CD4-positive, alpha-beta T cell (primary cell): ENCODE results near the gene KAZALD1. TPM values are rescaled to one million over a fixed set of nuclear protein-coding genes. Genes with fewer than 3 reads are reported as not detected.

Experiments
- ATAC-seq: fragments of 200-7000 bp; cut with Tn5 transposase; one replicate; pipeline ENCODE4 v1.10.0; 2022; ENCODE audit warnings: mild to moderate bottlenecking; ENCODE audit not compliant: poor library complexity
- CTCF ChIA-PET: fragments of 350-600 bp; sonication (Branson Sonifier 250); formaldehyde crosslinking; loops from one replicate; lab custom pipeline; 2021; ENCODE audit warnings: antibody characterized with exemption, inconsistent platforms; lab: Charles Lee
- POLR2A ChIA-PET: fragments of 350-600 bp; sonication (Branson Sonifier 250); formaldehyde crosslinking; loops from one replicate; lab custom pipeline; 2021; ENCODE audit warnings: antibody characterized with exemption, inconsistent platforms; lab: Charles Lee
- DNase-seq, 14 experiments: peaks; one replicate each; pipeline ENCODE4 v3.0.0-alpha.2; 2013 to 2020; ENCODE audit warnings: mixed read lengths in 2 of 14
- H3K27ac ChIP-seq, 2 donors: one replicate each; pipeline versions ENCODE4 v1.5.1 to v1.7.0; 2013; ENCODE audit warnings: low read length in 2 of 2, low read depth in 1 of 2, mild to moderate bottlenecking in 1 of 2
- H3K27me3 ChIP-seq, 2 experiments: 1 replicate in 1 of 2; 2 replicates in 1 of 2; pipeline versions ENCODE4 v1.6.1 to v1.7.0; 2013; ENCODE audit warnings: low read length in 2 of 2, control low read depth in 1 of 2, mild to moderate bottlenecking in 1 of 2, moderate library complexity in 1 of 2; ENCODE audit not compliant: insufficient read depth in 2 of 2, control insufficient read depth in 1 of 2
- H3K36me3 ChIP-seq: one replicate; pipeline ENCODE4 v1.6.1; 2013; ENCODE audit warnings: low read length, control low read depth; ENCODE audit not compliant: insufficient read depth
- H3K4me1 ChIP-seq: one replicate; pipeline ENCODE4 v1.6.1; 2013; ENCODE audit warnings: low read length, control low read depth; ENCODE audit not compliant: insufficient read depth
- H3K4me3 ChIP-seq: one replicate; pipeline ENCODE4 v1.5.1; 2013; ENCODE audit warnings: mild to moderate bottlenecking, low read length, moderate library complexity
- H3K9me3 ChIP-seq, 2 experiments: 1 replicate in 1 of 2; 2 replicates in 1 of 2; pipeline versions ENCODE4 v1.6.1 to v1.7.0; 2013; ENCODE audit warnings: low read length in 2 of 2, mild to moderate bottlenecking in 2 of 2, control low read depth in 1 of 2, moderate library complexity in 1 of 2; ENCODE audit not compliant: control insufficient read depth in 1 of 2, insufficient read depth in 1 of 2
- H3K27ac Mint-ChIP-seq: one replicate; pipeline ENCODE4 v1.8.0; 2020; ENCODE audit warnings: mixed read lengths
- H3K27me3 Mint-ChIP-seq: one replicate; pipeline ENCODE4 v1.8.0; 2021; ENCODE audit warnings: mixed read lengths
- H3K36me3 Mint-ChIP-seq: one replicate; pipeline ENCODE4 v1.8.0; 2021; ENCODE audit warnings: low read depth, mixed read lengths
- H3K4me1 Mint-ChIP-seq: one replicate; pipeline ENCODE4 v1.8.0; 2021; ENCODE audit warnings: low read depth, mixed read lengths
- H3K4me3 Mint-ChIP-seq: one replicate; pipeline ENCODE4 v1.8.0; 2020; ENCODE audit warnings: mild to moderate bottlenecking, mixed read lengths
- H3K9me3 Mint-ChIP-seq: one replicate; pipeline ENCODE4 v1.8.0; 2020; ENCODE audit warnings: mixed read lengths
- intact Hi-C, 2 experiments: fragments of 100-400 bp; cut with DNase I in 1 of 2; cut with micrococcal nuclease in 1 of 2; formaldehyde crosslinking; loops; one replicate each; pipeline versions ENCODE4 v1.15.1 to v1.9.0; 2023 to 2025; cut with DNase I, micrococcal nuclease
- total RNA-seq, 174 experiments: library from RNA in 2 of 174; stranded (reverse) in 2 of 174; gene quantifications; one replicate each; pipeline ENCODE4 v1.2.3 and lab custom pipeline; 2021 to 2026
- TF ChIP-seq, protein P1 (sequence below): fragments of 200-600 bp; IDR thresholded peaks from one replicate; pipeline ENCODE4 v1.8.0; 2022; ENCODE audit warnings: antibody characterized with exemption, mild to moderate bottlenecking

KAZALD1 gene
- total RNA-seq, 2 experiments from 2014 or later: not detected

GRCh38 chr10:101019440-101019703 lies 42.4 kb upstream of the KAZALD1 start:
- Mint-ChIP-seq H3K27me3 (peaks cover 66% of the 10 kb centered on the region), H3K4me1 (peaks cover 7% of the 10 kb centered on the region), H3K4me3 (no peak overlapping the region), H3K9me3 (no peaks in the 10 kb centered on the region), H3K27ac (no peak overlapping the region), H3K36me3 (no peaks in the 10 kb centered on the region)
- ATAC-seq (no peak), DNase-seq (no peak)
- no peaks in the 10 kb centered on the region for H3K36me3 ChIP-seq
- intact Hi-C loops: loop anchor here in 1 of 2 experiments (10.0 kb wide), 1 partner anchor 45 kb away; the partner anchor contains the start of gene KAZALD1
- H3K4me3 ChIP-seq: no peak overlapping the region
- no peak overlapping the region for H3K27ac ChIP-seq
- POLR2A ChIA-PET: interaction anchor here (1.2 kb wide), 1 partner anchor 21 kb away, joined by 4 read pairs; no protein-coding TSS in a partner anchor
- H3K9me3 ChIP-seq: no peaks in the 10 kb centered on the region
- peaks cover 16% of the 10 kb centered on the region for H3K4me1 ChIP-seq
- TF ChIP-seq, protein P1, sequence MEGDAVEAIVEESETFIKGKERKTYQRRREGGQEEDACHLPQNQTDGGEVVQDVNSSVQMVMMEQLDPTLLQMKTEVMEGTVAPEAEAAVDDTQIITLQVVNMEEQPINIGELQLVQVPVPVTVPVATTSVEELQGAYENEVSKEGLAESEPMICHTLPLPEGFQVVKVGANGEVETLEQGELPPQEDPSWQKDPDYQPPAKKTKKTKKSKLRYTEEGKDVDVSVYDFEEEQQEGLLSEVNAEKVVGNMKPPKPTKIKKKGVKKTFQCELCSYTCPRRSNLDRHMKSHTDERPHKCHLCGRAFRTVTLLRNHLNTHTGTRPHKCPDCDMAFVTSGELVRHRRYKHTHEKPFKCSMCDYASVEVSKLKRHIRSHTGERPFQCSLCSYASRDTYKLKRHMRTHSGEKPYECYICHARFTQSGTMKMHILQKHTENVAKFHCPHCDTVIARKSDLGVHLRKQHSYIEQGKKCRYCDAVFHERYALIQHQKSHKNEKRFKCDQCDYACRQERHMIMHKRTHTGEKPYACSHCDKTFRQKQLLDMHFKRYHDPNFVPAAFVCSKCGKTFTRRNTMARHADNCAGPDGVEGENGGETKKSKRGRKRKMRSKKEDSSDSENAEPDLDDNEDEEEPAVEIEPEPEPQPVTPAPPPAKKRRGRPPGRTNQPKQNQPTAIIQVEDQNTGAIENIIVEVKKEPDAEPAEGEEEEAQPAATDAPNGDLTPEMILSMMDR: no peak
- CTCF ChIA-PET: interaction anchor here (0.6 to 2.5 kb wide), 16 partner anchors 8 to 63 kb away, joined by 3 to 14 read pairs (median 4); partner anchors contain the start of genes PDZD7 and SFXN3
- peaks cover 36 to 39% of the 10 kb centered on the region in 2 experiments for H3K27me3 ChIP-seq

DNA sequence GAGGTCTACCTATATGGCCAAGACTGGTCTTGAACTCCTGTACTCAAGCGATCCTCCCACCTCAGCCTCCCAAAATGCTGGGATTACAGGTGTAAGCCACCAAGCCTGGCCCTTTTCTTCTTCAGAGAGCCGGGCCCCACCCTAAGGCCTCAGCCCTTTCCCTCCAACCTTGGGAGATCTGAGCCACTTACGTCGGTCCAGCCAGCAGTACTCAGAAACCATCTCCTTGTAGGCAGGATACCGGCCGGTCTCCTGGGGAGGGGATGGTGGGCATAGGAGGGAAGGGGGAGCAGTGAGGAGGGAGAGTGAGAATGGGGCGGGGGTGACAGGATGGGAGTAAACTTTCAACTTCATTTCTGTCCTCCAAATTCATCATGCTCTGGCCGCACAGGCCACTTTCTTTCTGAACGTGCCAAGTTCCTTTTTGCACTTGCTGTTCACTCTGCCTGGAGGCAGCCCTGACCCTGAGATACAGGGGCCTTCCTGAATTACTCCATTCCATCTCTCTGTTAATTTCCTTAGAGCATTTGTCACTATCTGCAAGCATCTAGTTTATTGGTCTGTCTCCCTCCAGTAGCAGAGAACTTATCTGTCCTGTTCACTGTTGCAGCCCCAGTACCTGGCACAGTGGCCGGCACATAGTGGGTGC lies 41.2 kb upstream of the KAZALD1 start:
- ATAC-seq: no peak
- CTCF ChIA-PET: no interaction called here
- no peak overlapping the region for H3K4me3 ChIP-seq
- Mint-ChIP-seq H3K27me3 (peaks cover 55% of the 10 kb centered on the region), H3K9me3 (no peaks in the 10 kb centered on the region), H3K4me3 (no peak overlapping the region), H3K4me1 (peaks cover 4% of the 10 kb centered on the region), H3K27ac (no peak overlapping the region), H3K36me3 (no peaks in the 10 kb centered on the region)
- no peaks in the 10 kb centered on the region for H3K36me3 ChIP-seq
- H3K27me3 ChIP-seq: peaks cover 36 to 37% of the 10 kb centered on the region in 2 experiments
- H3K27ac ChIP-seq: no peak overlapping the region
- peaks cover 13% of the 10 kb centered on the region for H3K4me1 ChIP-seq
- no peaks in the 10 kb centered on the region for H3K9me3 ChIP-seq
- POLR2A ChIA-PET: no interaction called here
- intact Hi-C loops: no loop called here
- no peak for DNase-seq
- TF ChIP-seq, protein P1: no peak

- ChIA-PET CTCF (no interaction called here), POLR2A (no interaction called here)
- peaks cover 51% of the 10 kb centered on the region for H3K27me3 Mint-ChIP-seq
- DNase-seq (no peak), ATAC-seq (no peak)
- Histone ChIP-seq H3K9me3 (no peaks in the 10 kb centered on the region), H3K27ac (no peak overlapping the region), H3K4me1 (peaks cover 13% of the 10 kb centered on the region), H3K27me3 (peaks cover 30% of the 10 kb centered on the region in 2 experiments), H3K36me3 (no peaks in the 10 kb centered on the region), H3K4me3 (no peak overlapping the region)
- H3K27ac Mint-ChIP-seq: no peak overlapping the region
- TF ChIP-seq, protein P1: no peak
- intact Hi-C loops: no loop called here
- no peak overlapping the region for H3K4me3 Mint-ChIP-seq
- H3K36me3 Mint-ChIP-seq: no peaks in the 10 kb centered on the region
- H3K9me3 Mint-ChIP-seq: no peaks in the 10 kb centered on the region
- peaks cover 4% of the 10 kb centered on the region for H3K4me1 Mint-ChIP-seq
Measured at GRCh38 chr10:101021239-101021638, 40.5 kb upstream of the KAZALD1 start.
